Transverse colon (tissue), 3 donors: ENCODE data around the gene GRM4.

Experiments used
- POLR2A ChIP-seq: fragments of 450-650 bp; IDR thresholded peaks from one replicate; pipeline ENCODE4 v1.6.1; 2016; ENCODE audit warnings: antibody characterized with exemption, mild to moderate bottlenecking, moderate library complexity
- TF ChIP-seq, protein P1 (sequence below), 5 experiments: fragments of 200-600 bp in 3 of 5; fragments of 450-650 bp in 2 of 5; sonication (generic) in 3 of 5; IDR thresholded peaks; 1 replicate in 2 of 5; 2 replicates in 3 of 5; pipeline ENCODE4 v1.5.1; 2016 to 2017; ENCODE audit warnings: antibody characterized with exemption in 5 of 5, inconsistent platforms in 3 of 5, mild to moderate bottlenecking in 2 of 5, moderate library complexity in 1 of 5

DNA sequence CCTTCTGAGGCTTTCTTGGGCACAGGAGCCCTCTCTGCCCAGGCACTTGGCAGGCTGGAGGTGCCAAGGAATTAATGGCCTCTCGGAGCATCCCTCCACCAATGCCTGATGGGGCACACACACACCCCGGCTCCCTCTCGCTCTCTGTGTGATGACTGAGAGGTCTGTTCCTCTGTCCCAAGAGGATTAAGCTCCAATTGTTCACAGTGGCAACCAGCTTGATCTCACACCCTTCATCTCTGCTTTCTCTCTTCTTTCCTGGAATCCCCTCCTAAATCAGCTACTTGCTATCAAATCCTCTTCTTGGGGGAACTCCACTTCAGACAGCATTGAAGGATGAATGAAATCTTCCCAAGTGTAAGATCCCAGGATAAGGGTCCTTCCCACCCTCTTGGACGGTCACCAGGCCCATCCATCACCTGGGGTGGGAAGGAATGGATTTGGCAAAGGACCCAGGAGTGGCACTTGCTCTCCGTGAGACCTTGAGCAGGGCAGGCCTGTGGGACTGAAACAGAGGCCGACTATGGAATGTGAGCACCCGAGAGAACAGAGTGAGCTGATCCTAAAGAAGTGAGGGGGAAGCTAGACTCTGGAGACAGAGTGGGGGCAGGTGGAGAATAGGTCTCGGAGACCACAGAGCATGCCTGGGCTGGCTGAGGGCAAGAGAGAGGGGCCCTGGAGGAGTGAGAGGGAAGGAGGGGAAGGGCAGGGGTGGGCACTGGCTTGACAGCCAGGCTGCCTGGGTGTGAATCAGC, 93.6 kb downstream of the GRM4 start:
- TF ChIP-seq, protein P1, sequence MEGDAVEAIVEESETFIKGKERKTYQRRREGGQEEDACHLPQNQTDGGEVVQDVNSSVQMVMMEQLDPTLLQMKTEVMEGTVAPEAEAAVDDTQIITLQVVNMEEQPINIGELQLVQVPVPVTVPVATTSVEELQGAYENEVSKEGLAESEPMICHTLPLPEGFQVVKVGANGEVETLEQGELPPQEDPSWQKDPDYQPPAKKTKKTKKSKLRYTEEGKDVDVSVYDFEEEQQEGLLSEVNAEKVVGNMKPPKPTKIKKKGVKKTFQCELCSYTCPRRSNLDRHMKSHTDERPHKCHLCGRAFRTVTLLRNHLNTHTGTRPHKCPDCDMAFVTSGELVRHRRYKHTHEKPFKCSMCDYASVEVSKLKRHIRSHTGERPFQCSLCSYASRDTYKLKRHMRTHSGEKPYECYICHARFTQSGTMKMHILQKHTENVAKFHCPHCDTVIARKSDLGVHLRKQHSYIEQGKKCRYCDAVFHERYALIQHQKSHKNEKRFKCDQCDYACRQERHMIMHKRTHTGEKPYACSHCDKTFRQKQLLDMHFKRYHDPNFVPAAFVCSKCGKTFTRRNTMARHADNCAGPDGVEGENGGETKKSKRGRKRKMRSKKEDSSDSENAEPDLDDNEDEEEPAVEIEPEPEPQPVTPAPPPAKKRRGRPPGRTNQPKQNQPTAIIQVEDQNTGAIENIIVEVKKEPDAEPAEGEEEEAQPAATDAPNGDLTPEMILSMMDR (IDR thresholded peaks at IDR 0.05): no peak
- no peak for TF ChIP-seq POLR2A
